K562 (cell line): ENCODE data around the gene MPV17L2. TPM values are rescaled to one million over a fixed set of nuclear protein-coding genes. Genes with fewer than 3 reads are reported as not detected.
A peak's percentile ranks its signal among the peaks of the same experiment; 100 is the strongest.

ENCODE experiments used
- CCNT2 ChIP-seq: IDR thresholded peaks from 2 replicates; pipeline ENCODE4 v1.6.1; 2011; ENCODE audit warnings: borderline replicate concordance, low read depth, mild to moderate bottlenecking, moderate library complexity, mixed read lengths, low read length; ENCODE audit not compliant: insufficient read length; ENCODE audit errors: extremely low read depth
- FOS ChIP-seq: IDR thresholded peaks from 3 replicates; pipeline ENCODE4 v1.6.1; 2011; ENCODE audit not compliant: insufficient read length; ENCODE audit errors: extremely low read depth
- FOXP1 ChIP-seq: sonication (generic); formaldehyde crosslinking; IDR thresholded peaks from 2 replicates; pipeline ENCODE4 v1.8.0; 2022; ENCODE audit warnings: mild to moderate bottlenecking, missing genetic modification reagents
- HDAC2 ChIP-seq: fragments of 450-650 bp; IDR thresholded peaks from 2 replicates; pipeline ENCODE4 v1.6.1; 2016; ENCODE audit warnings: mild to moderate bottlenecking
- HMGN3 ChIP-seq: IDR thresholded peaks from 2 replicates; pipeline ENCODE4 v1.6.1; 2011; ENCODE audit warnings: borderline replicate concordance, low read depth, mild to moderate bottlenecking, mixed read lengths, low read length; ENCODE audit not compliant: insufficient read length; ENCODE audit errors: extremely low read depth
- KLF1 ChIP-seq: fragments of 450-650 bp; IDR thresholded peaks from 2 replicates; pipeline ENCODE4 v1.6.1; 2016; ENCODE audit warnings: missing genetic modification characterization, missing compliant biosample characterization
- PHF21A ChIP-seq: fragments of 450-650 bp; IDR thresholded peaks from 2 replicates; pipeline ENCODE4 v1.6.1; 2017; ENCODE audit warnings: low read depth, borderline replicate concordance
- POLR2AphosphoS5 ChIP-seq: IDR thresholded peaks from 2 replicates; pipeline ENCODE4 v1.6.1; 2011; ENCODE audit warnings: mild to moderate bottlenecking, low read depth, low read length, moderate library complexity; ENCODE audit not compliant: control insufficient read depth, insufficient read depth
- SIN3A ChIP-seq, 2 experiments: fragments of 150-350 bp in 1 of 2; IDR thresholded peaks; 2 replicates each; pipeline ENCODE4 v1.6.1; 2011 to 2016; ENCODE audit warnings: borderline replicate concordance in 2 of 2, low read depth in 2 of 2, low read length in 2 of 2, mild to moderate bottlenecking in 2 of 2, moderate library complexity in 2 of 2; ENCODE audit not compliant: control insufficient read depth in 1 of 2
- SMARCC2 ChIP-seq: fragments of 450-650 bp; IDR thresholded peaks from 2 replicates; pipeline ENCODE4 v1.6.1; 2017; ENCODE audit warnings: antibody characterized with exemption, moderate library complexity, mild to moderate bottlenecking, low read depth
- THRAP3 ChIP-seq: fragments of 450-650 bp; IDR thresholded peaks from 2 replicates; pipeline ENCODE4 v1.6.1; 2016; ENCODE audit warnings: mild to moderate bottlenecking, inconsistent platforms, borderline replicate concordance
- ZFP36 ChIP-seq: fragments of 150-350 bp; IDR thresholded peaks from 2 replicates; pipeline ENCODE4 v1.6.1; 2018; ENCODE audit warnings: low read length, low read depth; ENCODE audit not compliant: partially characterized antibody
- ZKSCAN8 ChIP-seq: fragments of 200-800 bp; sonication (Bioruptor generic); IDR thresholded peaks from 2 replicates; pipeline ENCODE4 v1.6.1; 2016; ENCODE audit warnings: missing genetic modification characterization, missing compliant biosample characterization
- ZNF263 ChIP-seq: sonication (generic); formaldehyde crosslinking; IDR thresholded peaks from 2 replicates; pipeline ENCODE4 v1.8.0; 2022; ENCODE audit warnings: mild to moderate bottlenecking, missing genetic modification reagents, borderline replicate concordance
- polyA plus RNA-seq, 8 experiments: library from polyadenylated mRNA; depleted of rRNA in 4 of 8; stranded (reverse) in 5 of 8; unstranded in 3 of 8; fragments of >200 nt; fragmentation: Nextera tagmentation in 2 of 8; fragmentation: Illumina TruSeq in 1 of 8; extraction: Ambion mirVana in 2 of 8; extraction: Trizol in 1 of 8; gene quantifications; 2 replicates each; pipeline versions ENCODE4 v1.2.1 to v1.2.3, GENCODE V29; 2011 to 2014; ENCODE audit warnings: inconsistent platforms in 1 of 8, missing spikeins in 1 of 8
- total RNA-seq, 7 experiments: library from RNA; depleted of rRNA in 6 of 7; stranded (reverse); fragments of >200 nt in 6 of 7; fragmentation: Illumina TruSeq in 2 of 7; extraction: Trizol in 2 of 7; gene quantifications; 2 replicates each; pipeline versions ENCODE4 v1.2.1 to v1.2.3, GENCODE V29; 2011 to 2021; ENCODE audit warnings: low replicate concordance in 1 of 7
- TF ChIP-seq, protein P1 (sequence below): fragments of 450-650 bp; IDR thresholded peaks from 2 replicates; pipeline ENCODE4 v1.6.1; 2017; ENCODE audit warnings: antibody characterized with exemption, mild to moderate bottlenecking
- TF ChIP-seq, protein P2 (sequence below): sonication (generic); formaldehyde crosslinking; IDR thresholded peaks from 2 replicates; pipeline ENCODE4 v1.8.0; 2022; ENCODE audit warnings: missing genetic modification reagents, mild to moderate bottlenecking, moderate library complexity, borderline replicate concordance
- TF ChIP-seq, protein P3 (sequence below): fragments of 450-650 bp; IDR thresholded peaks from 2 replicates; pipeline ENCODE4 v1.6.1; 2016; ENCODE audit warnings: mild to moderate bottlenecking

MPV17L2 gene
- total and polyA plus RNA-seq, 9 of the 15 experiments (the other 6 are each of a cell fraction or from before 2014, with no cell fraction given), result 10.6 to 60.2 (median 28.5) TPM

DNA sequence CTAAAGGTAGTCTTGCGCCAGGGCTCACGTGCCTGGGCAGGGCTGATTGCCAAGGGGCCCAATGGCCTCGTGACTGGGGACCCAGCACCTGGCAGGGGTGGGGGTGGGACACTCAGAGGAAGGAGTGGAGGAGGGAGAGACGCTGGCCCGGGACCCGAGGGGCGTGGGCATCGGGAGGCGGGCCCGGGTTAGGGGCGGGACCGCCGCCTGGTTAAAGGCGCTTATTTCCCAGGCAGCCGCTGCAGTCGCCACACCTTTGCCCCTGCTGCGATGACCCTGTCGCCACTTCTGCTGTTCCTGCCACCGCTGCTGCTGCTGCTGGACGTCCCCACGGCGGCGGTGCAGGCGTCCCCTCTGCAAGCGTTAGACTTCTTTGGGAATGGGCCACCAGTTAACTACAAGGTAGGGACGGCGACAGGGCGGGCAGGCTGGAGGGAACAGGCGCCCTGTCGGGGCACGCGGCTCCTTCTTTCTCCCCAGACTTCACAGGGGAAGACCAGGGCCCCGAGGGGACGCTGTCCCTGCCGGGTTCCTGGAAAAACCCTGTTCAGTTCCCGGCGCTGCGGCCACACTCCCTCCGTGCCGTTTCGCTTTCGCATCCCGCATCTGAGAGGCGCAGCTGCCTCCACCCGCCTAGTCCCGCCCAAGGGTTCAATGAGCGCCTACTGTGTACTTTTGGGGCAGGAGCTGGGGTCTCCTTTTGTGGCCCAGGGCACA lies 19.3 kb upstream of the MPV17L2 start, which contains the start of gene IFI30 (continued):
- TF ChIP-seq, protein P1, sequence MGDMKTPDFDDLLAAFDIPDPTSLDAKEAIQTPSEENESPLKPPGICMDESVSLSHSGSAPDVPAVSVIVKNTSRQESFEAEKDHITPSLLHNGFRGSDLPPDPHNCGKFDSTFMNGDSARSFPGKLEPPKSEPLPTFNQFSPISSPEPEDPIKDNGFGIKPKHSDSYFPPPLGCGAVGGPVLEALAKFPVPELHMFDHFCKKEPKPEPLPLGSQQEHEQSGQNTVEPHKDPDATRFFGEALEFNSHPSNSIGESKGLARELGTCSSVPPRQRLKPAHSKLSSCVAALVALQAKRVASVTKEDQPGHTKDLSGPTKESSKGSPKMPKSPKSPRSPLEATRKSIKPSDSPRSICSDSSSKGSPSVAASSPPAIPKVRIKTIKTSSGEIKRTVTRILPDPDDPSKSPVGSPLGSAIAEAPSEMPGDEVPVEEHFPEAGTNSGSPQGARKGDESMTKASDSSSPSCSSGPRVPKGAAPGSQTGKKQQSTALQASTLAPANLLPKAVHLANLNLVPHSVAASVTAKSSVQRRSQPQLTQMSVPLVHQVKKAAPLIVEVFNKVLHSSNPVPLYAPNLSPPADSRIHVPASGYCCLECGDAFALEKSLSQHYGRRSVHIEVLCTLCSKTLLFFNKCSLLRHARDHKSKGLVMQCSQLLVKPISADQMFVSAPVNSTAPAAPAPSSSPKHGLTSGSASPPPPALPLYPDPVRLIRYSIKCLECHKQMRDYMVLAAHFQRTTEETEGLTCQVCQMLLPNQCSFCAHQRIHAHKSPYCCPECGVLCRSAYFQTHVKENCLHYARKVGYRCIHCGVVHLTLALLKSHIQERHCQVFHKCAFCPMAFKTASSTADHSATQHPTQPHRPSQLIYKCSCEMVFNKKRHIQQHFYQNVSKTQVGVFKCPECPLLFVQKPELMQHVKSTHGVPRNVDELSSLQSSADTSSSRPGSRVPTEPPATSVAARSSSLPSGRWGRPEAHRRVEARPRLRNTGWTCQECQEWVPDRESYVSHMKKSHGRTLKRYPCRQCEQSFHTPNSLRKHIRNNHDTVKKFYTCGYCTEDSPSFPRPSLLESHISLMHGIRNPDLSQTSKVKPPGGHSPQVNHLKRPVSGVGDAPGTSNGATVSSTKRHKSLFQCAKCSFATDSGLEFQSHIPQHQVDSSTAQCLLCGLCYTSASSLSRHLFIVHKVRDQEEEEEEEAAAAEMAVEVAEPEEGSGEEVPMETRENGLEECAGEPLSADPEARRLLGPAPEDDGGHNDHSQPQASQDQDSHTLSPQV, result 0 out of 2 replicates have a peak, but pooled peaks have one; percentile 39
- peak; percentile 79 for TF ChIP-seq HMGN3
- 0 out of 2 replicates have a peak, but pooled peaks have one; percentile 11 for TF ChIP-seq PHF21A
- TF ChIP-seq, protein P2, sequence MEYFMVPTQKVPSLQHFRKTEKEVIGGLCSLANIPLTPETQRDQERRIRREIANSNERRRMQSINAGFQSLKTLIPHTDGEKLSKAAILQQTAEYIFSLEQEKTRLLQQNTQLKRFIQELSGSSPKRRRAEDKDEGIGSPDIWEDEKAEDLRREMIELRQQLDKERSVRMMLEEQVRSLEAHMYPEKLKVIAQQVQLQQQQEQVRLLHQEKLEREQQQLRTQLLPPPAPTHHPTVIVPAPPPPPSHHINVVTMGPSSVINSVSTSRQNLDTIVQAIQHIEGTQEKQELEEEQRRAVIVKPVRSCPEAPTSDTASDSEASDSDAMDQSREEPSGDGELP (CRISPR knock-in tag), result peak; percentile 32; the same call in 1 of the 2 replicates
- TF ChIP-seq CCNT2, result peak; percentile 52
- peak; percentile 99 for TF ChIP-seq ZKSCAN8
- no peak for TF ChIP-seq THRAP3
- TF ChIP-seq SMARCC2, result no peak
- TF ChIP-seq KLF1 (tag), result 0 out of 2 replicates have a peak, but pooled peaks have one; percentile 22
- TF ChIP-seq POLR2AphosphoS5, result peak; percentile 54
- no peak for TF ChIP-seq FOS
- TF ChIP-seq HDAC2, result 0 out of 2 replicates have a peak, but pooled peaks have one; percentile 40
- peak; percentile 57; the same call in 1 of the 2 replicates for TF ChIP-seq ZNF263
- peak; percentile 31; the same call in 1 of the 2 replicates for TF ChIP-seq FOXP1 (CRISPR knock-in tag)
- TF ChIP-seq, protein P3, sequence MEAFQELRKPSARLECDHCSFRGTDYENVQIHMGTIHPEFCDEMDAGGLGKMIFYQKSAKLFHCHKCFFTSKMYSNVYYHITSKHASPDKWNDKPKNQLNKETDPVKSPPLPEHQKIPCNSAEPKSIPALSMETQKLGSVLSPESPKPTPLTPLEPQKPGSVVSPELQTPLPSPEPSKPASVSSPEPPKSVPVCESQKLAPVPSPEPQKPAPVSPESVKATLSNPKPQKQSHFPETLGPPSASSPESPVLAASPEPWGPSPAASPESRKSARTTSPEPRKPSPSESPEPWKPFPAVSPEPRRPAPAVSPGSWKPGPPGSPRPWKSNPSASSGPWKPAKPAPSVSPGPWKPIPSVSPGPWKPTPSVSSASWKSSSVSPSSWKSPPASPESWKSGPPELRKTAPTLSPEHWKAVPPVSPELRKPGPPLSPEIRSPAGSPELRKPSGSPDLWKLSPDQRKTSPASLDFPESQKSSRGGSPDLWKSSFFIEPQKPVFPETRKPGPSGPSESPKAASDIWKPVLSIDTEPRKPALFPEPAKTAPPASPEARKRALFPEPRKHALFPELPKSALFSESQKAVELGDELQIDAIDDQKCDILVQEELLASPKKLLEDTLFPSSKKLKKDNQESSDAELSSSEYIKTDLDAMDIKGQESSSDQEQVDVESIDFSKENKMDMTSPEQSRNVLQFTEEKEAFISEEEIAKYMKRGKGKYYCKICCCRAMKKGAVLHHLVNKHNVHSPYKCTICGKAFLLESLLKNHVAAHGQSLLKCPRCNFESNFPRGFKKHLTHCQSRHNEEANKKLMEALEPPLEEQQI, result no peak
- peak; percentile 15 to 74; a peak in 2 of 4 replicates for TF ChIP-seq SIN3A (IDR thresholded peaks at IDR 0.05; ENCODE audit: borderline replicate concordance in 2 of 2, control insufficient read depth in 1 of 2, low read depth in 2 of 2, low read length in 2 of 2)
- no peak for TF ChIP-seq ZFP36
